ENCODE results near the gene GOLGA6D.
A peak's percentile ranks its signal among the peaks of the same experiment; 100 is the strongest.
"Not testable (repeated sequence)": the region's sequence is repeated elsewhere in the genome, so short reads cannot be mapped to it uniquely, and the experiment has no call there.

GOLGA6D gene

DNA sequence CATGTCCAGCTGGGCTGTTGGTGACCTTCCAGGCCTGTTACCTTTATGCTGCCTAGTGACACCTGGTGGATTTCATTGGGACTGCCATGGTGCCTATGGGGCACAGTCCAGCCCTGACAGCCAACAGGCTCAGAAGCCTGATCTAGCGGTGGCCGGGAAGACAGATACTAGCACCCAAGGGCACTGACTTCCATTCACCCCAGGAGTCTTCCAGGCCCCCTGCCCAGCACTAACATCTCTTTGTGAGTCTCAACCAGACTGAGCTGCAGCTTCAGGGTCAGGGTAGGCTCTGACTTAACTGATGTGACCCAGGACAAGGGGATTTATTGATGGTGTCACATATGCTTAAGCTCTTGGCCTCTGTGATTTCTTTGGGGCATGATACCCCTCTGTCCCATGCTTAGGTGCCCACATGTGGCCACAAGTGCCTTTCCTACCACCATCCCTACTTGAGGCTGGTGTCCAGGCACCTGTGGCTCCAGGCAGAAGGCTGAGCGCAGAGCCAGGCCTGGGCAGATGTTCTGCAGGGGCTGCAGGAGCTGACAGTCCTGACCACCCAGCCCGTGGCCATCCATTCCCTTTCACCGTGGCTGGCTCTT lies 8.0 kb upstream of the GOLGA6D start:
- DNase-seq (ENCODE audit: low read depth): peak; percentile 24
- not testable (repeated sequence) for H3K4me3 ChIP-seq (ENCODE audit: low read length)
- TF ChIP-seq, protein P1, sequence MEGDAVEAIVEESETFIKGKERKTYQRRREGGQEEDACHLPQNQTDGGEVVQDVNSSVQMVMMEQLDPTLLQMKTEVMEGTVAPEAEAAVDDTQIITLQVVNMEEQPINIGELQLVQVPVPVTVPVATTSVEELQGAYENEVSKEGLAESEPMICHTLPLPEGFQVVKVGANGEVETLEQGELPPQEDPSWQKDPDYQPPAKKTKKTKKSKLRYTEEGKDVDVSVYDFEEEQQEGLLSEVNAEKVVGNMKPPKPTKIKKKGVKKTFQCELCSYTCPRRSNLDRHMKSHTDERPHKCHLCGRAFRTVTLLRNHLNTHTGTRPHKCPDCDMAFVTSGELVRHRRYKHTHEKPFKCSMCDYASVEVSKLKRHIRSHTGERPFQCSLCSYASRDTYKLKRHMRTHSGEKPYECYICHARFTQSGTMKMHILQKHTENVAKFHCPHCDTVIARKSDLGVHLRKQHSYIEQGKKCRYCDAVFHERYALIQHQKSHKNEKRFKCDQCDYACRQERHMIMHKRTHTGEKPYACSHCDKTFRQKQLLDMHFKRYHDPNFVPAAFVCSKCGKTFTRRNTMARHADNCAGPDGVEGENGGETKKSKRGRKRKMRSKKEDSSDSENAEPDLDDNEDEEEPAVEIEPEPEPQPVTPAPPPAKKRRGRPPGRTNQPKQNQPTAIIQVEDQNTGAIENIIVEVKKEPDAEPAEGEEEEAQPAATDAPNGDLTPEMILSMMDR (IDR thresholded peaks at IDR 0.05; ENCODE audit: insufficient read depth, low read depth, low read length, missing control alignments): peak; percentile 47

DNA sequence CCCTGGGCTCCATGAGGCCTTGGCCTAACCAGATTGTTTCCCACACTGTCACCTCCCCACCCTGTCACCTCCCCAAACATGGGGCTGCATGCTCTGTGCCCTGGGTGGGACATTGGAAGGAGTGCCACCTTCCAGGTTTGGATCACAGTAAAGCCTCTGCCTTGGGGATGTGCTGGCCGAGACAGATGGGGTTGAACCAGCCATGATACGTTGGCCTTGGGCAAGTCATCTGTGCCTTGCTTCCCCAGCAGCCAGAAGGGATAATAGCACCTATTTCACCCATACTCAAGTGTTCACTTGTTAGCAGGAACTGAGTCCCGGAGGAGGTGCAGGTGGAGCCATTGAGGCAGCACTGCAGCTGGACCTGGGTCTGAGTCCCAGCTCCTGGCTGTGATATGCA lies 7.0 kb upstream of the GOLGA6D start:
- DNase-seq (ENCODE audit: low read depth); H3K4me3 ChIP-seq (ENCODE audit: low read length): not testable (repeated sequence)

DNA sequence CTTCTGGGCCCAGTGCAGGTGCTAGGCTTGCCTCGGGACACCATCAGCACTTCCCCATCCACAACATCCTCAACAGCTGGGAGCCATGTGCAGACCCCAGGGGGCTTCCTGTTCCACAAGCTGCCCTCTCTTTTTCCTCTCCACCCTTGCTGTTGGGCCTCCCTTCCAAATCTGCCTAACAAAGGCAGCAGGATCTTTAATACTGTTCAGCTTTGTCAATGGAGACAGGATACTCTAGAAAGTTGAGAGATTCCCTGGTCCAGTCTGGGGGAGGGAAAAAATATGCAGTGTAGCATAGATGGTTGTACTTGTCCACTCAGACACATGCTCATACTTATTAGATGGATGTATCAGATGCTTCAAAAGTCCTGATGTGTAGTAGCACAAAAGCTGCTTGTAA lies 4.1 kb upstream of the GOLGA6D start:
- not testable (repeated sequence) for DNase-seq (ENCODE audit: low read depth); H3K4me3 ChIP-seq (ENCODE audit: low read length)

DNA sequence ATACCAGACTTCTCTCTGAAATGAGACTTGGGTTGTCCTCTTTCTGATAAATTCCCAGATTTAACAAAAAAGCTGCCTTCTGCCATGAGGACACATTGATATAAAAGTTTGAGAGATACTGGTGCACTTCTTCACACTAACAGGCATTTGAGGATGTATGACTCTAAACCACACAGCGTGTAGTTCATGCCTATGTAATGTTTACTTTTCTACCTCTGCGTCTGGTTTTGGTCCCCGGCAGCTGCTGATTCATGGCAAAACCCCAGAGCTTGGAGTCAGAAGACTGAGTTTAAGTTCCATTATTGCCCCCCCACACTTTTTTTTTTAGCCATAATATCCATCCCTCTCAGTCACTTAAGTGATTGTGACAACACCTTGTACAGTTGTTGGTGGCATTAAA lies 1.5 kb downstream of the GOLGA6D start:
- H3K4me3 ChIP-seq (ENCODE audit: low read length); DNase-seq (ENCODE audit: low read depth): not testable (repeated sequence)

GRCh38 chr15:75293660-75294059 lies 11.0 kb downstream of the GOLGA6D start:
- not testable (repeated sequence) for DNase-seq (ENCODE audit: low read depth); H3K4me3 ChIP-seq (ENCODE audit: low read length)

GRCh38 chr15:75298541-75299310 lies 16.1 kb downstream of the GOLGA6D start:
- not testable (repeated sequence) for DNase-seq (ENCODE audit: low read depth); H3K4me3 ChIP-seq (ENCODE audit: low read length)

GRCh38 chr15:75299311-75299688 lies 16.7 kb downstream of the GOLGA6D start:
- not testable (repeated sequence) for H3K4me3 ChIP-seq (ENCODE audit: low read length); DNase-seq (ENCODE audit: low read depth)
- TF ChIP-seq, protein P1 (IDR thresholded peaks at IDR 0.05; ENCODE audit: insufficient read depth, low read depth, low read length, missing control alignments): peak; percentile 45

DNA sequence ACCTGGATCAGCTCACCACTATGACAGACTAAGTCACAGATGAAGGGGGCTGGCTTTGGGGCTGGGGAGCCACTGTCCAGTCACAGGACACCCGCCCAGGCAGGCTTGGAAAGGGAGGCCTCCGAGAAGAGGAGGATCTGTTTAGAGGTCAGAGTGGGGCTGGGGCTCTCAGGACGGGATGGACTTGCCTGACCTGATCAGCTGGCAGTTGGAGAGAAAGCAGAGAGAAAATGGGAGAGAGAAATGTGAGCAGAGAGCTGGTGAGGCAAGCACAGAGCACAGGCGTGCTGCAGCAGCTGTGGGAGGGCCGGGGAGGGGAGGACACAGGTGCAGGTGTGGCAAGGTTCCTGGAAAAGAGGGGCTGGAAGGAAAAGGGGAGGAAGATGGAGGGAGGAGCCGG lies 17.4 kb downstream of the GOLGA6D start:
- not testable (repeated sequence) for H3K4me3 ChIP-seq (ENCODE audit: low read length); DNase-seq (ENCODE audit: low read depth)

- DNase-seq (ENCODE audit: low read depth): no peak
- no peak overlapping the region for H3K4me3 ChIP-seq (ENCODE audit: low read length)
- TF ChIP-seq, protein P1 (IDR thresholded peaks at IDR 0.05; ENCODE audit: insufficient read depth, low read depth, low read length, missing control alignments): no peak
Measured at GRCh38 chr15:75302318-75302717, 19.7 kb downstream of the GOLGA6D start.

DNA sequence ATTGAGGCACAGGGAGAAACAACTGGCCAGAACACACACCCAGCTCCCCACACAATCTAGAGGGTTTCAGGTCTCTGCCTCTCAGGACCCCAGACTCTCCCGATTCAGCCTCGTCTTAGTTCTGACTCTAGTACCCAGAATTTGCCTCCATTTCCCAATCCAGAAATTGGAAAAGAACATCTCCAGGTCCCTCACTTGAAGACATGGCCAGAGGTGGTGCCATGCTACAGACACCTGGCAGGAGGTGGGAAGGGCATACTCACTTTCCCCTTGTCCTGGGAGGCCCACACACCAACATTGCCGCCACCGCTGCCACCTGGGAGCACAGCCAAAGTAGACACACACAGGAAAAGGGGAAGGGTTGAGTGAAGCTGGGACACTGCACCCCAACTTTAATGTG lies 20.1 kb downstream of the GOLGA6D start:
- not testable (repeated sequence) for DNase-seq (ENCODE audit: low read depth); H3K4me3 ChIP-seq (ENCODE audit: low read length)

GRCh38 chr15:75306188-75306587 lies 23.6 kb downstream of the GOLGA6D start:
- no peak for DNase-seq (ENCODE audit: low read depth)
- TF ChIP-seq, protein P1 (IDR thresholded peaks at IDR 0.05; ENCODE audit: insufficient read depth, low read depth, low read length, missing control alignments): no peak
- no peak overlapping the region for H3K4me3 ChIP-seq (ENCODE audit: low read length)
